Activated naive CD8-positive, alpha-beta T cell treated with anti-CD3 and anti-CD28 coated beads for 36 hours (primary cell): ENCODE results near the gene USP14. TPM values are rescaled to one million over a fixed set of nuclear protein-coding genes. Genes with fewer than 3 reads are reported as not detected.
"Not testable (repeated sequence)": the region's sequence is repeated elsewhere in the genome, so short reads cannot be mapped to it uniquely, and the experiment has no call there.

ENCODE experiments used
- DNase-seq: peaks from one replicate; pipeline ENCODE4 v3.0.0; 2021
- H3K27ac Mint-ChIP-seq: one replicate; pipeline ENCODE4 v1.8.0; 2022; ENCODE audit warnings: mild to moderate bottlenecking, moderate library complexity, mixed read lengths
- H3K27me3 Mint-ChIP-seq: one replicate; pipeline ENCODE4 v1.8.0; 2022; ENCODE audit warnings: mild to moderate bottlenecking, mixed read lengths
- H3K36me3 Mint-ChIP-seq: one replicate; pipeline ENCODE4 v1.8.0; 2021; ENCODE audit warnings: mild to moderate bottlenecking, mixed read lengths
- H3K4me1 Mint-ChIP-seq: one replicate; pipeline ENCODE4 v1.8.0; 2021; ENCODE audit warnings: mixed read lengths
- H3K4me3 Mint-ChIP-seq: one replicate; pipeline ENCODE4 v1.8.0; 2022; ENCODE audit warnings: mild to moderate bottlenecking, moderate library complexity, mixed read lengths
- H3K9me3 Mint-ChIP-seq: one replicate; pipeline ENCODE4 v1.8.0; 2022; ENCODE audit warnings: mixed read lengths
- total RNA-seq, 2 experiments: library from RNA; stranded (reverse); gene quantifications; one replicate each; pipeline ENCODE4 v1.2.3, GENCODE V29; 2021

USP14 gene
- 100 to 1,000 TPM; 116 to 121 TPM for total RNA-seq

DNA sequence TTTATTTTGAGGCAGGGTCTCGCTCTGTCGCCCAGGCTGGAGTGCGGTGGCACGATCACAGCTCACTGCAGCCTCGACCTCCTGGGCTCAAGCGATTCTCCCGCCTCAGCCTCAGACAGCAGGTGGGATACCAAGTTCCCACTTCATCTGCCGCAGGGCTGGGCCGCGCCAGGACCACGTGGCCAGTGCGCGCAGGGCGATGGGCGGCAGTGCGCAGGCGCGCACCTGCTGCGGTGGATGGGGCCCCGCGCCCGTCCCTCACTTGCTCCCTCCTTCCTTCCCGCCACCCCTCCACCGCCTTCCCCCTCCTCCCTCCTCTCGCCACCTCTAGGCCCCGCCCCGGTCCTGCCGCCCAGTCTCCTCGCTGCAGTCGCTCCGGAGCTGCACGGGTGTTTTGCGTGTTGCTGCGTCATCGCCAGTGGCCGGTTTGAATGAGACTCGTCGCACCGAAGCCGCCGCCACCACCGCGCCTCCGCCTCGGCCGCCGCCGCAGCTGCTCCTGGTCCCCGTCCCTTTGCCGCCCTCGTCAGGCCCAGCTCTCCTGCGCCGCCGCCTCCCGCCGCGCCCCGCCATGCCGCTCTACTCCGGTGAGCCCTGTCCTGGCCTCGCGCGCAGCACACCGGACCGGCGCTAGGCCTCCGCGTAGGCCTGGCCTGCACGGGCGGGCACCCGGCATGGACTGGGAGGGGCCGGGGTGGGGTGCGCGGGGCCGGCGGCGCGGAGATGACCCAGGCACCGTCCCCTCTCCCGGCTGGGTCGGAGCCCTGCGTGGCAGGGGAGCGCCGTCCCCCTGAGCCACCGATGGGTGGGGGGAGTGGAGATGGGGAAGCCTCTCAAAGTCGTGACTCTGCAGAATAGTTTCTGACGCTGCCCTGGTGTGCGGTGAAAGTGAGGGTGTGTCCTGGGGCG lies at the start of gene USP14:
Gene USP14, plus strand, starts transcription at position 430 of the 909 bp plus-strand sequence. Its CDS starts 142 bp downstream, at position 572.
- Mint-ChIP-seq H3K4me3 (peak within 1 kb of the TSS; percentile 95), H3K27me3 (no peaks in the 10 kb centered on the region), H3K9me3 (no peaks in the 10 kb centered on the region), H3K4me1 (peaks cover 23% of the 10 kb centered on the region), H3K27ac (peak within 1 kb of the TSS; percentile 93), H3K36me3 (peaks cover 15% of the 10 kb centered on the region)
- peak; percentile 98 for DNase-seq

DNA sequence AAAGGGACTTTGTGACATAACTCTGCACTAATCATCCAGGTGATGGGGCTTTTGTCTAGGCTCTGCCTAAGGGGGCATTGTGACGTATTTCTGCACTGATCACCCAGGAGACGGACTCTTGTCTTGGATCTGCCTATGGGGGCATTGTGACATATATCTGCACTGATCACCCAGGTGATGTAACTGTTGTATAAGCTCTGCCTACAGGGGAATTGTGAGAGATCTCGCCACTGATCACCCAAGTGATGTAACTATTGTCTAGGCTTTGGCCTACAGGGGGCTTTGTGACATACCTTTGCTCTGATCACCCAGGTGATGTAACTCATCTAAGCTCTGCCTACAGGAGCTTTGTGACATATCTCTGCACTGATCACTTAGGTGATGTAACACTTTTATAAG lies 49.7 kb upstream of the USP14 start:
- Mint-ChIP-seq H3K4me1 (peaks cover 21% of the 10 kb centered on the region), H3K27me3 (peaks cover 10% of the 10 kb centered on the region), H3K9me3 (peaks cover 32% of the 10 kb centered on the region)
- DNase-seq, H3K36me3 Mint-ChIP-seq, H3K4me3 Mint-ChIP-seq, H3K27ac Mint-ChIP-seq: not testable (repeated sequence)

DNA sequence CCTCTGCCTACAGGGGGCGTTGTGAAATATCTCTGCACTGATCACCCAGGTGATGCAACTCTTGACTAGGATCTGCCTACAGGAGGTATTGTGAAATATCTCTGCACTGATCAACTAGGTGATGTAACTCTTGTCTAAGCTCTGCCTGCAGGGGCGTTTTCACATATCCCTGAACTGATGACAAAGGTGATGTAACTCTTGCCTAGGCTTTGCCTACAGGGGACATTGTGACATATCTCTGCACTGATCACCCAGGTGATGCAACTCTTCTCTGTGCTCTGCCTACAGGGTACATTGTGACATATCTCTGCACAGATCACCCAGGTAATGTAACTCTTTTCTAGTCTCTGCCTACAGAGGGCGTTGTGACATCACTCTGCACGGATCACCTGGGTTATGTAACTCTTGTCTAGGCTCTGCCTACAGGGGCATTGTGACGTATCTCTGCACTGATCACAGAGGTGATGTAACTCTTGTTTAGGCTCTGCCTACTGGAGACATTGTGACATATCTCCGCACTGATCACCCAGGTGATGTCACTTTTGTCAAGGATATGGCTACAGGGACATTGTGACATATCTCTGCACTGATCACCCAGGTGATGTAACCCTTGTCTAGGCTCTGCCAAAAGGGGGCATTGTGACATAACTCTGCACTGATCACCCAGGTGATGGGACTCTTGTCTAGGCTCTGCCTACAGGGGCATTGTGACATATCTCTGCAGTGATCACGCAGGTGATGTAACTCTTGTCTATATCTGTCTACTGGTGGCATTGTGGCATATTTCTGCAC lies 49.0 kb upstream of the USP14 start:
- not testable (repeated sequence) for H3K27me3 Mint-ChIP-seq
- peak; percentile 55 for DNase-seq

DNA sequence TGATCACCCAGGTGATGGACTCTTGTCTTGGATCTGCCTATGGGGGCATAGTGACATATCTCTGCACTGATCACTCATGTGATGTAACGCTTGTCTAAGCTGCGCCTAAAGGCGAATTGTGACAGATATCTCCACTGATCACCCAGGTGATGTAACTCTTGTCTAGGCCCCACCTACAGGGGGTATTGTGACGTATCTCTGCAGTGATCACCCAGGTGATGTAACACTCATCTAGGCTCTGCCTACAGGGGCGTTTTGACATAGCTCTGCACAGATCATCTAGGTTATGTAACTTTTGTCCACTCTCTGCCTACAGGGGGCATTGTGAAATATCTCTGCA lies 48.5 kb upstream of the USP14 start:
- Mint-ChIP-seq H3K4me1 (peaks cover 21% of the 10 kb centered on the region), H3K27ac (peak overlapping the region; percentile 40), H3K9me3 (peaks cover 32% of the 10 kb centered on the region)
- H3K4me3 Mint-ChIP-seq, DNase-seq, H3K27me3 Mint-ChIP-seq, H3K36me3 Mint-ChIP-seq: not testable (repeated sequence)

More for the DNA sequence above, 49.0 kb upstream of the USP14 start:
- H3K27ac Mint-ChIP-seq: peak overlapping the region; percentile 40
- H3K36me3 Mint-ChIP-seq, H3K4me3 Mint-ChIP-seq: not testable (repeated sequence)
- peaks cover 21% of the 10 kb centered on the region for H3K4me1 Mint-ChIP-seq
- H3K9me3 Mint-ChIP-seq: peaks cover 32% of the 10 kb centered on the region

DNA sequence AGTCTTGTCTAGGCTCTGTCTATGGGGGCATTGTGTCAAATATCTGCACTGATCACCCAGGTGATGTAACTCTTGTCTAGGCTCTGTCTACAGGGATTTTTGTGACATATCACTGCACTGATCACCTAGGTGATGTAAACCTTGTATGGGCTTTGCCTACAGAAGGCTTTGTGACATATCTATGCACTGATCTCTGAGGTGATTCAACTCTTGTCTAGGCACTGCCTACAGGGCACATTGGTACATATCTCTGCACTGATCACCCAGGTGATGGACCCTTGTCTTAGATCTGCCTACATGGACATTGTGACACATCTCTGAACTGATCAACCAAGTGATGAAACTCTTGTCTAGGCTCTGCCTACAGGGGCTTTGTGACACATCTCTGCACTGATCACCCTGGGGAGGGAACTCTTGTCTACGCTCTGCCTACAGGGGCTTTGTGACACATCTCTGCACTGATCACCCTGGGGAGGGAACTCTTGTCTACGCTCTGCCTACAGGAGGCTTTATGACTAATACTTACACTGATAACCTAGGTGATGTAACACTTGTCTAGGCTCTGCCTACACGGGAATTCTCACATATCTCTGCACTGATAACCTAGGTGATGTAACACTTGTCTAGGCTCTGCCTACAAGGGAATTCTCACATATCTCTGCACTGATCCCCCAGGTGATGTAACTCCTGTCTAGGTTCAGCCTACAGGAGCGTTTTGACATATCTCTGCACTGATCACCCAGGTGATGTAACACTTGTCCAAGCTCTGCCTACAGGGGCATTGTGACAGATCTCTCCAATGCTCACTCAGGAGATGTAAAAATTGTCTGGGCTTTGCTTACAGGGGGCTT lies 47.8 kb upstream of the USP14 start:
- not testable (repeated sequence) for H3K36me3 Mint-ChIP-seq, H3K4me3 Mint-ChIP-seq, H3K27me3 Mint-ChIP-seq
- H3K27ac Mint-ChIP-seq: peak overlapping the region; percentile 92
- peaks cover 21% of the 10 kb centered on the region for H3K4me1 Mint-ChIP-seq
- H3K9me3 Mint-ChIP-seq: peaks cover 32% of the 10 kb centered on the region
- peak; percentile 56 for DNase-seq

DNA sequence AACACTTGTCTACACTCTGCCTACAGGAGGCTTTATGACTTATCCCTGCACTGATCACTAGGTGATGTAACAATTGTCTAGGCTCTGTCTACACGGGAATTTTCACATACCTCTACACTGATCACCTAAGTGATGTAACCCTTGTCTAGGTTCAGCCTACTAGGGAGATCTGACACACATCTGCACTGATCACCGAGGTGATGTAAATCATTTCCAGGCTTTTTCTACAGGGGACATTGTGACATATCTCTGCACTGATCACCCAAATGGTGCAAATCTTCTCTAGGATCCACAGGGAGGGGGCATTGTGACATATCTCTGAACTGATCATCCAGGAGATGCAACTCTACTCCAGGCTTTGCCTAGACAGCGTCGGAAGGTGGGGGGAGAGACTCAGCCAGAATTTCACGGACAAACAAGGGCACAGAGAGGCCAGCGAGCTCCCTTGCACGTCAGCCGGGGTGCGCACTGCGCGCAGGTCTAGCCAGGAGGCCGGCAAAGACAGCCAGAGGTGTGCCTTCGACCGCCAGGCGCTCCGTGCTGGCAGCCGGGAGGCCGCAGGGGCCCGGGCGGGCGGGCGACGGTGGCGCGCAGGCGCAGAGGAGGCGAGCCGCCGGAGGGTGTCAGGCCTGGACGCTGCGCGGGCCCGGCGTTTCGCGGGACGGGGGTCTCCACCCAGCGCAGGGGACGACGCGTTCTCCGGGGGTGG lies 46.9 kb upstream of the USP14 start:
- H3K9me3 Mint-ChIP-seq: peaks cover 32% of the 10 kb centered on the region
- DNase-seq: peak; percentile 77
- H3K4me3 Mint-ChIP-seq: peak overlapping the region; percentile 77
- peaks cover 19% of the 10 kb centered on the region for H3K4me1 Mint-ChIP-seq
- peak overlapping the region; percentile 92 for H3K27ac Mint-ChIP-seq
- peaks cover 6% of the 10 kb centered on the region for H3K36me3 Mint-ChIP-seq
- peaks cover 3% of the 10 kb centered on the region for H3K27me3 Mint-ChIP-seq

DNA sequence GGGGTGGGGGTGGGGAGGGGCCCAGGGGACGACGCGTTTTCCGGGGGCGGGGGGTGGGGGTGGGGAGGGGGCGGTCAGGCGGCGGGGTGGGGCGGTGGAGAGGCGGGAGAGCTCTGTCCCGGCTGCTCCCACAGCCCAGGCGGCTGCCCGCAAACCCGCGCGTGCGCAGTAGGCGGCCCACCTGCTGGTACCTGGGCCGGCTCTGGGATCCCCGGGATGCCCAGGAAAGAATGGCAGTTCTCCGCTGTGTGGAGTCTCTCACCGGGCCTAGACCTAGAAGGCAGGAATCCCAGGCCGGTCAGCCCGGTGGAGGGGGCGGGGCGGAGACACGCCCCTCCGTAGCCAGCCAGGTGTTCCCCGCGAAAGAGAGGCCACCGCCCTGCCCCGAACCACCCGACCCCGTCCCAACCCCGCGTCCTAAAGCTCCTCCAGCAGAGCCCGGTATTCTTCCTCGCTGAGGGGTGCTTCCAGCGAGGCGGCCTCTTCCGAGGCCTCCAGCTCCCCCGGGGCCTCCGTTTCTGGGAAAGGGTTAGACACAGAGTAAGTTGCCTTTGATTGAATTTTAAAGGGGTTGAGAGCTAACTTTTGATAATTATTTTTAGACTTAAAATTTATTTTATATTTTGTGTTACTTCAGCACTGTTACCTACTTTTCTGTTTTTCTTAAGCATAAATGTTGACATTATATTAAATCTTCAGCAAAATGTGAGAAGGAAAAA lies 46.2 kb upstream of the USP14 start:
- DNase-seq, H3K27ac Mint-ChIP-seq, H3K4me3 Mint-ChIP-seq, H3K36me3 Mint-ChIP-seq, H3K27me3 Mint-ChIP-seq: not testable (repeated sequence)
- Mint-ChIP-seq H3K9me3 (peaks cover 26% of the 10 kb centered on the region), H3K4me1 (peaks cover 13% of the 10 kb centered on the region)

DNA sequence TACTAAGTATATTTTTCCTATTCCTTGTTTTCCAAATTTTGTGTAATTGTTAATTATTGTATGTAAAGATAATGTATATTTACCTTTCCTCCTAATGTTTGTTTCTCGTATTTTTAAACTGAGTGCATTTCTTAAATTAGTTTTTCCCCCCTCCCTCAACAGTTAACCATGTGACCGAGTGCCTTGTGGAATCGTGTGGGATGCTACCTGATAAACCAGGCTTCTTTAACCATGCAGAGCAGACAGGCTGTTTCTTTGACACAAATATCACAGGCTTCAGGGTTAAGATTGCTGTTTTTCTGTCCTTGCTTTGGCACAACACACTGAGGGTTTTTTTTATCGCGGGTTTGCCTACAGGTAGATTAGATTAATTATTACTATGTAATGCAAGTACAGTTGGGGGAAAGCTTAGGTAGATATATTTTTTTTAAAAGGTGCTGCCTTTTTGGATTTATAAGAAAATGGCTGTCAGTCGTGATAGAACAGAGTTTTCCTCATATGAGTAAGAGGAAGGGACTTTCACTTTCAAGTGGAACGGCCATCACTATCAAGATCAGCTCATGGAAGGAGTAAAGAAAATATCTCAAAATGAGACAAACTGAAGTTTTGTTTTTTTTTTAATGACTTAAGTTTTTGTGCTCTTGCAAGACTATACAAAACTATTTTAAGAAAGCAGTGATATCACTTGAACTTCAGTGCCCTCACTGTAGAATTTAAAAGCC lies 37.7 kb upstream of the USP14 start:
- not testable (repeated sequence) for H3K4me3 Mint-ChIP-seq

DNA sequence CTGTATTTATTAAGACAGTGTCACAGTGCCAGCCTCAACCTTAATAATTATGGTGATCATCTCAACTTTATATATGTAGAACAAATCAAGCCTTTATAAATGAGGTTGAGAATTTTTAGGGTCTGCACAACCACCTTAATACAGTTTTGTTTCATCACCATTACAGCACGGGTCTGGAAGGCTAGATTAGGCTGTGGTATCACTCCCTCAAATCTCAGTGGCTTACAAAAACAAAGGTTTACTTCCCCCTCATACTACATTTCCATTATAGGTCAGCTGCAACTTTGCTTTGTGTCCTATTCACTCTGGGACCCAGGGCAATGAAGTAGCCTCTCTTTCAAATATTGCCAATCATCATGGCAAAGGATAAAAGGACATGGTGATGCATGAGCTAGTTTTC lies 23.3 kb upstream of the USP14 start:
- H3K9me3 Mint-ChIP-seq: peaks cover 4% of the 10 kb centered on the region
- no peaks in the 10 kb centered on the region for H3K27me3 Mint-ChIP-seq
- peaks cover 3% of the 10 kb centered on the region for H3K4me1 Mint-ChIP-seq
- H3K27ac Mint-ChIP-seq: no peak overlapping the region
- no peak overlapping the region for H3K4me3 Mint-ChIP-seq
- no peak for DNase-seq
- H3K36me3 Mint-ChIP-seq: no peaks in the 10 kb centered on the region

More for the DNA sequence above, 37.7 kb upstream of the USP14 start:
- not testable (repeated sequence) for H3K27me3 Mint-ChIP-seq, DNase-seq, H3K36me3 Mint-ChIP-seq, H3K27ac Mint-ChIP-seq, H3K4me1 Mint-ChIP-seq, H3K9me3 Mint-ChIP-seq

DNA sequence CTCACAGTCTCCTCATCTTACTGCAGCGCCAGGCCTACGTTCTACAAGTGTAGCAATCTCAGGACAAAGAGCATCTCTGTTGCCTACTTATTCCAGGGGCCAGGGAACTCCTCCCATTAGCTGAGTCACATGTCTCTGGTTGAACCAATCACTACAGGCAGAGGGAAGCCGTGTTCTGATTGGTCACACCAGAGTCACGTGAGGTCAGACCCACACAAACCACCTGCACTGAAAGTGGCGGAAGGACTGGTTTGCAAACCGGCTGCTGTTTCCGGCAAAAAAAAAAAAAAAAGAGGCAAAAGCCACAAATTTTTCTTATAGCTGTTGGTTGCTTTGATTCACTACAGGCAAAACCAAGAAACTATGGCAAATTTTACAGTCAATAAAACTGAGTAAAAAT lies 21.9 kb upstream of the USP14 start:
- Mint-ChIP-seq H3K27me3 (peaks cover 6% of the 10 kb centered on the region), H3K4me3 (no peak overlapping the region), H3K9me3 (no peaks in the 10 kb centered on the region), H3K4me1 (peaks cover 3% of the 10 kb centered on the region), H3K36me3 (no peaks in the 10 kb centered on the region), H3K27ac (no peak overlapping the region)
- DNase-seq: peak; percentile 38

DNA sequence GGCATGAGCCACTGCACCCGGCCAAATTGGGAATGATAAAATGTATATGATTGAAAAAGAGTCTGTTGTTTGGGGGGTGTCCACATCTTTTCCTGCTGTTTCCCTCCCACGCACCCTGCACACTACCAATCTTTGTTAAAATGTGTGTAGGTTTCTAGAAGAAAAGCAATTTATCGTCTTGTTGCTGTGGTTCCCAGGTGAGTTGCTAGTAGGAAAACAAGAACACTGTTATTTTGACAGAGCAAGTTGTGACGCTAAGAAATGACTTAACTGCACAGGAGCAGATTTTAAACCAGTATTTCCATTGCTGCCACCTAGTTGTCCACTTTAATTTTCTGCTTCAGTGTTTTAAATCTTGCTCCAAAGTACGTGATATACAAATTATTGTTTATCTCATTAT lies 21.0 kb upstream of the USP14 start:
- no peak for DNase-seq
- H3K27me3 Mint-ChIP-seq: peaks cover 6% of the 10 kb centered on the region
- no peaks in the 10 kb centered on the region for H3K9me3 Mint-ChIP-seq
- H3K4me1 Mint-ChIP-seq: peaks cover 3% of the 10 kb centered on the region
- H3K27ac Mint-ChIP-seq: peak overlapping the region; percentile 29
- no peaks in the 10 kb centered on the region for H3K36me3 Mint-ChIP-seq
- no peak overlapping the region for H3K4me3 Mint-ChIP-seq

DNA sequence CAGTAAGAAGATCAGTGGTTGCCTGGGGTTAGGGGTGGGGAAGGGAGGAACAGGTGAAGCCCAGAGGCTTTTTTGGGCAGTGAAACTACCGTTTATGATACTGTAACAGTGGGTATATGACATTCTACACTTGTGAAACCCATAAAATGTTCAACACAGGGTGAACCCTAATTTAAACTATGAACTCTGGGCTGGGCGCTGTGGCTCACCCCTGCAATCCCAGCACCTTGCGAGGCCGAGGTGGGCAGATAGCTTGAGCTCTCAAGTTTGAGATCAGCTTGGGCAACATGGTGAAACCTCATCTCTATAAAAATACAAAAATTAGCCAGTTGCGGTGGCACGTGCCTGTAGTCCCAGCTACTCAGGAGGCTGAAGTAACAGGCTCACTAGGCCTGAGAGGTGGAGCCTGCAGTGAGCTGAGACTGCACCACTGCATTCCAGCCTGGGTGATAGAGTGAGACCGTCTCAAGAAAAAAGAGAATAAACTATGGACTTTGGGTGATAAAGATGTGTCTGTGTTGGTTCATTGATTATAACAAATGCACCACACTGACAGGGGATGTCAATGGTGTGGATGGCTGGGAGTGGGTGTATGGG lies 17.6 kb upstream of the USP14 start:
- H3K9me3 Mint-ChIP-seq: no peaks in the 10 kb centered on the region
- DNase-seq: no peak
- peaks cover 6% of the 10 kb centered on the region for H3K27me3 Mint-ChIP-seq

More for the DNA sequence above, 17.6 kb upstream of the USP14 start:
- Mint-ChIP-seq H3K36me3 (no peaks in the 10 kb centered on the region), H3K4me3 (no peak overlapping the region), H3K4me1 (peaks cover 3% of the 10 kb centered on the region), H3K27ac (no peak overlapping the region)
